ENCODE measurements around the gene LAD1.

DNA sequence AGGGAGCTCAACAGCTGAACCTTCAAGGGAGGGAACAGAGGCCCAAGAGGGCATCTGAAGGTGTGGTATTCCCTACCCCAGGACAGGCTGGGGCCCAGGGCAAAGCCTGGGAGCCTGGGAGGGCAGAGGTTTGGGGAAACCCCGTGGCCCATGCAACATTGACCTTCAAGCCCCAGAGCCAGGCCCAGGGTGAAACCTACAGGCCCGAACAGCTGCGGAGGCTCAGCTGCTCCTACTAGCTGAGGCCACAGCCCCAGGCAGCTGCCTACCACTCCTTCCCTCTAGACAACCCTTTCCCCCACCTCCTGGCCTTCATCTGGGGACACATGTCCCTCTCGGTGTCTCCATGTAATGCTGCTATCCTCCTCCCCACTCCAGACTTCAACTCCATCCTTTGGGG is 3.2 kb downstream of the LAD1 start:
- no peak for TF ChIP-seq RCOR1 (IDR thresholded peaks at IDR 0.05; ENCODE audit: insufficient replicate concordance, low read length)
- TF ChIP-seq SMC3 (IDR thresholded peaks at IDR 0.05; ENCODE audit: low read depth, low read length) = no peak
- no peak for TF ChIP-seq POLR2A (IDR thresholded peaks at IDR 0.05; ENCODE audit: low read depth, low read length)
- TF ChIP-seq CHD1 (IDR thresholded peaks at IDR 0.05; ENCODE audit: low read depth, low read length) = no peak
